Chondrocyte (in vitro differentiated cells): ENCODE measurements around the gene KAT8. TPM values are rescaled to one million over a fixed set of nuclear protein-coding genes. Genes with fewer than 3 reads are reported as not detected.
A peak's percentile ranks its signal among the peaks of the same experiment; 100 is the strongest.

Experiments
- DNase-seq: peaks from one replicate; pipeline ENCODE4 v3.0.0; 2021; ENCODE audit warnings: mixed read lengths, low spot score
- H3K27ac Mint-ChIP-seq: one replicate; pipeline ENCODE4 v1.8.0; 2021; ENCODE audit warnings: mild to moderate bottlenecking, moderate library complexity, mixed read lengths; ENCODE audit not compliant: unreplicated experiment
- H3K27me3 Mint-ChIP-seq: 2 replicates; pipeline ENCODE4 v1.8.0; 2021; ENCODE audit warnings: low read depth, mixed read lengths
- H3K36me3 Mint-ChIP-seq: 2 replicates; pipeline ENCODE4 v1.8.0; 2021; ENCODE audit warnings: low read depth, mixed read lengths
- H3K4me1 Mint-ChIP-seq: 2 replicates; pipeline ENCODE4 v1.8.0; 2021; ENCODE audit warnings: low read depth, mild to moderate bottlenecking, mixed read lengths
- H3K4me3 Mint-ChIP-seq: one replicate; pipeline ENCODE4 v1.8.0; 2021; ENCODE audit warnings: mild to moderate bottlenecking, moderate library complexity, mixed read lengths; ENCODE audit not compliant: unreplicated experiment
- H3K9me3 Mint-ChIP-seq: 2 replicates; pipeline ENCODE4 v1.8.0; 2021; ENCODE audit warnings: low read depth, mixed read lengths
- CTCF ChIP-seq: fragments of 200-600 bp; sonication (generic); IDR thresholded peaks from 2 replicates; pipeline ENCODE4 v1.5.0; 2021; ENCODE audit warnings: antibody characterized with exemption, mild to moderate bottlenecking, moderate library complexity
- long read RNA-seq: library from polyadenylated mRNA; stranded (forward); transcript quantifications from one replicate; pipeline ENCODE4 v2.0.0, GENCODE V29; 2021
- total RNA-seq: library from RNA; stranded (reverse); gene quantifications from 3 replicates; pipeline ENCODE4 v1.2.1, GENCODE V29; 2021

KAT8 gene
- 28.3 to 43.2 TPM (median 34.7 TPM) in 3 replicates for total RNA-seq
- long read RNA-seq, partial matches to known transcripts, result 0 of 8 reads
- long read RNA-seq, other reads (novel, unspliced or antisense), result 0 of 8 reads

GRCh38 chr16:31117384-31118222, at the start of gene KAT8:
Gene KAT8 (plus strand): TSS chr16:31117664. CDS start chr16:31117682, 18 bp downstream.
- TF ChIP-seq CTCF, result peak; percentile 14
- Mint-ChIP-seq H3K4me1 (peaks cover 13% of the 10 kb centered on the region), H3K9me3 (no peaks in the 10 kb centered on the region), H3K27ac (peak within 1 kb of the TSS; percentile 98), H3K27me3 (no peaks in the 10 kb centered on the region), H3K4me3 (peak within 1 kb of the TSS; percentile 94), H3K36me3 (peaks cover 10% of the 10 kb centered on the region)
- peak; percentile 99 for DNase-seq

GRCh38 chr16:31071861-31072260, 45.6 kb upstream of the KAT8 start:
- no peak for DNase-seq
- no peaks in the 10 kb centered on the region for H3K9me3 Mint-ChIP-seq
- no peaks in the 10 kb centered on the region for H3K27me3 Mint-ChIP-seq
- no peaks in the 10 kb centered on the region for H3K36me3 Mint-ChIP-seq
- H3K27ac Mint-ChIP-seq, result peak overlapping the region; percentile 98
- TF ChIP-seq CTCF, result no peak
- H3K4me1 Mint-ChIP-seq, result peaks cover 28% of the 10 kb centered on the region
- peak overlapping the region; percentile 99 for H3K4me3 Mint-ChIP-seq

GRCh38 chr16:31072540-31073141, 44.8 kb upstream of the KAT8 start:
- DNase-seq, result no peak
- Mint-ChIP-seq H3K27ac (peak overlapping the region; percentile 98), H3K4me1 (peaks cover 28% of the 10 kb centered on the region), H3K36me3 (peaks cover under 1% of the 10 kb centered on the region), H3K9me3 (no peaks in the 10 kb centered on the region), H3K27me3 (no peaks in the 10 kb centered on the region), H3K4me3 (peak overlapping the region; percentile 99)
- TF ChIP-seq CTCF, result no peak

- H3K9me3 Mint-ChIP-seq, result no peaks in the 10 kb centered on the region
- TF ChIP-seq CTCF, result no peak
- H3K4me1 Mint-ChIP-seq, result peaks cover 28% of the 10 kb centered on the region
- H3K36me3 Mint-ChIP-seq, result peaks cover 5% of the 10 kb centered on the region
- H3K4me3 Mint-ChIP-seq, result peak overlapping the region; percentile 99
- DNase-seq, result peak; percentile 95
- H3K27me3 Mint-ChIP-seq, result no peaks in the 10 kb centered on the region
- peak overlapping the region; percentile 98 for H3K27ac Mint-ChIP-seq
These were observed 44.1 kb upstream of the KAT8 start for GRCh38 chr16:31073142-31073969.
